NCI-H2107 treated with DMSO at 0.1 percent for 48 hours (cell line): ENCODE data around the gene FGF1.

Experiments
- DNase-seq: peaks from one replicate; lab custom pipeline; 2025; ENCODE audit not compliant: unreplicated experiment; lab: John Stamatoyannopoulos, UW

The FGF1 gene

DNA sequence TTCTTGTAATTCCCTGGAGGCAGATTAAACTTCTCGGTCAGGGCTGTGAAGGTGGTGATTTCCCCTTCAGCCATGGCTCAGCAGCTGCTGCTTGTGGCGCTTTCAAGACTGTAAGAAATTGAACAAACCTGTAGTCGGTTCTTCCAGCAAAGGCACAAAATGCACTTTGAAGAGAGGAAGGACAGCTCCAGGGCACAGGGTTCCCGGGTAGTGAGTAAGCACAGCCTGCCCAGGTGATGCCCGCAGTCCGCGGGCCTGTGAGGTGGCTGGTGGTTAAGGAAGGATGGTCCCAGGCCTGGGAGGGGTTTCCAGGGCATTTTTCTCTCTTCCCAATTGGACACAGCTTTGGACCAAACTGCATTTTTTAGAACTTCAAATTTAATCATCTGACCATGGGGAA is 71.8 kb downstream of the FGF1 start:
- DNase-seq, result no peak

DNA sequence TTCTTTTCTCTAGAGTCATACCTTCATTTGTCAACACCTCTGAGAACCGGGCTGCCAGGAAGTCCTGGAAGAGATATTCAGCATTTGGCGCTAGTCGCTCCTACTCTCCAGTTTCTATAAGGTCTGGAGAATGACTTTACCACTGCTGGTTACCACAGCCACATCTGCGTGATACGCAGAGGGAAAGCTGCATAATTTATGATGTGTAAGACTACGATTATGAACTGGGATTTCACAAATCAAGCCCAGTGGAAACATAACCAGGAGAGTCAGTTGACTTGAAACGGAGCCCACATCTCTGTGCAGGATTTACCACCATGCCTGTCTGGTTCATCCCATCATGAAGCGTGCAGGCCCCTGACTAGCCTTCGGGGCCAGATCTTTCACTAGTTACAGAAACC is 72.6 kb downstream of the FGF1 start:
- no peak for DNase-seq

DNA sequence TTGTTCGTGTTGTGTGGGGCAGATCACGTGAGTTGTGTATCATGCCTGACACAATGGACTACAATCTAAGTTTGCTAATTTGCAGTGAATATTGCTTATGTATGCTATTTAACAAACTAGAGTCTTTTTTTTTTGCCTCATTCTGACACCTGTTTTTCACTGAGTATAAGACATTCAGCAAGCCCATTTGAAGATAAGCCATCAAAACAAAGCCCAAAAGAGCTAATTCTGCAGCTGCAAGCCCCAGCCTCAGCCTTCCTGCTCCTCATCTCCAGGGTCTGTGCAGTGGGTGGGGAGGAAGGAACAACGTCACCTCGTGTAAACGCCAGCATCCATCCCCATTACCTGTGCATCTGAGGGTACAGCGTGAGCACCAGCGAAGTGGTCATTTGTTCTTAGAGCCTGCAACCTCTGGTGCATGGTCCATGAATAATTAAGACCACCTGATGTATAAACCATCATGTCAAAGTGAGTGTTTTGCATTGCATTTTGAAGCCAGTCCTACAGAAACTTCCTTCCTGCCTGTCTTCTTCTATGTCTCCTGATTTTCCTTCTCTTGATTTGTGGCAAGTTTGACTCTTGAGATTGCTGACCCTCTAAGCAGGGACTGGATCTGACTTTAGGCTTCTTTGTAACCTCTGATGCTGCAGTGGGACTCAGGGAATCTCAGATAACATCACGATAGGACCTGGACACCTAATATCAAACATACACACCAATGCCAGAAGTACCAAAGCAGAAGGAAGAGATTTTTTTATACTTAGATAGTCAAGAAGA is 73.2 kb downstream of the FGF1 start:
- no peak for DNase-seq

DNA sequence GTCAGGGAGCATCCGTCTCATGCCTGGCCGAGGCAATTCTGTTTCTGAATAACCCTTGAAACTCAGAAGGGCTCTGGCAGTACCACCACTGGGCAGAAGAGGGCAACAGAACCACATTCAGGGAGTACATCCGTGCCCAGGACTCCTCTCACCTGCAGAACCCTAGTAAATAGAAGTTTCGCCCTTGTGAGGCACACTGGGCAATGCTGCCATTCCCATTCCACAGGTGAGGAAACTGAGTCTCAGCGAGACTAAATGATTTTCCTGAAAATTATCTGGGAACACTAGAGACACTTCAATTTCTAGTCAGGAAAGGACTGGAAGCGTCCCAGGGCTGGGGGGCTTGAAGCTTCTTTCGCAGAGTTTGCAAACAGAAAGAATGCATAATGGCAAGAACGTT is 74.7 kb downstream of the FGF1 start:
- peak; percentile 59 for DNase-seq

DNA sequence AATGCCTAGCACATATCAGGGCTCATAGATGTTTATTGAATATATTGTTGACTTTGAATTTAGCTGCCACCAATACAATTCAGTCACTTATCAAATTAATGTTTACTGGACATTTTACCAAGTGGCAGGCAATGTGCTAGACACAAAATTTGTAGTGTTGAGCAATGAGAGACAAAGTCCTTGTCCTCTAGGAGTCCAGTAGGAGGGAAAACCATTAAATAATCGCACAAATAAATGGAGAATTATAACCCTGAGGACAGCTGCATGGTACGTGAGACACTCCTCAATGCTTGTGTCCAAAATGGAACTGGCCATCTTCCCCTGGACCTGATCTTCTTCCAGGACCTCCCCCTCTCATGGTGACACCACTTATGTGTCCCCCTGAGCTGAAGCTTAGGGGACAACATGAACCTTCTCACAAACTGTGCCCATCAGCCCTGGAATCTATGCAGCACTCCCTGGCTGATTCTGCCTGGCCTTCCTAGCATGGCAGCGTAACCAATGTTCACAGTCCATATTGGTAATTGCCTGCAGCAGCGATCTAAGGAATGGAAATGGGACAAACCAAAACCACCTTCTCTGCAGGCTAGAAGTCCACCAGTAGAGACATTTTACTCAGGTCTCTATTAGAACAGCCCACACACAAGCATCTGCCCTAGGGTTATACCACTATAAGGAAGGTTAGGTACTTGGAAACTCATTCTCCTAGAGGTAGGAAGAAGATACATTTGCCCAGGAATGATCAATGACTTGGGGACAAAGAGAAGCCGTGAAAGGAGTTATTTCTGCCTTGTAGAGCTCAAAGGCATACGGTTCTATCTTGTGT is 75.5 kb downstream of the FGF1 start:
- DNase-seq, result no peak

DNA sequence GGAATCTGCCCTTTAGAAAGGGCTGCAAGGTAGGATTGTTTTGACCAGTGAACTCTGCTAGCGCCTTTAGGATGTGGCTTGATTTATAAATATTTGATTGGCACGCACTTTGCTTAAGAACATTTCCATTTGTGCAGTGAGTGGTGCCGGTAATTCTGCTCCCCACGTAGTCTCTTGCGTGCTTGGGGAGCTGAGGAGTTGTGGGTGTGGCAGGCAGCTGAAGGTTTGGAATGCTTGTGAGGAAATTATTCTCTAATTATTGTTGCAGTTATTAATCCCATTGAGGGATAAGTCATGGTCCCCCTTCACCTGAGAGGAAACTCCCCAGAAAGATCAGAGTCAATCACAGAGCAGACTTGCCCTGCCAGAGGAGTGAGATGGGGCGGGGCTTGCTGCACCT is 76.7 kb downstream of the FGF1 start:
- no peak for DNase-seq

DNA sequence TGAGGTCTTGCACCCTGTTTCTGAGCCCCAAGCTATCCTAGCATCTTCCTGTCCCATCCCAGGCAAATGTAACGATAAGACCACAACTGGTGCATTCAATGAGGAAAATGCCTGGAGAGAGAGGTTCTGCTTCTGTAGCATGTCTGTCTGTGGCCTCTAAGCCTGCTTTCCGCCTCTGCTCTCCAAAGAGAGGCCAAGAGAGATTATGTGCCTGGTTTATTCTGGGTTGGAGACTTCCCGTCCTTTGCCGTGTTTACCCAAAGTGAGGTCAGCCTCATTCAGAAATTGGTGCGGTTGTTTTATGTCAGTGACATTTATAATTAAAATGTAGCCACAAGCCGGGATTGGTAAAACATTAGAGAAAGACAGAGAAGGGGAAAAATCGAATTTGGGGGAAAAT is 77.8 kb downstream of the FGF1 start:
- no peak for DNase-seq

DNA sequence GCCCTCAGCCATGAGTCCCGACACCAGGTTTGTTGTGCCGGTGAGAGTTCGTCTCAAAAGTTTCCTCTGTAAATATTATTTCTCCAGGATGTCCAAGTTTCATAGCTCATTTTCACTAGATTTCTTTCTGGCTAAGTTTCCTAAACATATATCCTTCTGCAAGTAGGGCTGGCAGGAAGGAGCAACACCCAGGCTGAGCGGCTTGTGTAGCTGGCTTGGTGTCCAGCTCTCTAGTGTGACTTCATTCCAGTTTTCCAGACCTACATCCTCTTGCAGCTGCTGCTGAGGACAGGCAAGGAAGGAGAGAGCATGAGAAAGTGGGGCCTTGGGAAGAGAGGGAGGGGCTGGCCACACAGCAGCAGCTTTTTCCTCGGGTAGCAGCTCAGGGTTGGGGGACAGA is 80.3 kb downstream of the FGF1 start:
- no peak for DNase-seq

DNA sequence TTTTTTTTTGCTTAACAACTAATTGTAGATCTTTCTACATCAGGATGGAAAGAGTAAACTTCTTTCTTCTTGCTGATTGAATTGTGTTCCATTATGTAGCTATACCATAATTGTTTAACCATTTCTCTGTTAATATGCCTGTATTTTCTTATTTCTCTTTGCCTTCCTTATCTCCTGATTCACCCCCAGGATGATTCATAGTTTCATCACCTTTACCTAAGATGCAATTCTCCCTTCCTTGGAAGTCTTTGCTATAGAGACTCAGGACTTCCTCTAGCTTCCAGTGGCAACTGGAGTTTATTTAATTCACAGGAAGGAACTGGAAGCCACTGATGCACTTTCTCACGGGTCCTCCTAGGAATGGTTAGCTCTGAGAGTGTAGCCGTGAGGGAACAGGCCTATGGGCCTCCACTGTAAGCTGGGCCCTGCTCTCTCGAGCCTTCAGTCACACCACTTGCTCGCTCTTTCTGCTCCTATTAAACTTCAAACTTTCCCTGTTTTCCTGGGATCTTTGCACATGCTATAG is 83.1 kb downstream of the FGF1 start:
- DNase-seq, result no peak

DNA sequence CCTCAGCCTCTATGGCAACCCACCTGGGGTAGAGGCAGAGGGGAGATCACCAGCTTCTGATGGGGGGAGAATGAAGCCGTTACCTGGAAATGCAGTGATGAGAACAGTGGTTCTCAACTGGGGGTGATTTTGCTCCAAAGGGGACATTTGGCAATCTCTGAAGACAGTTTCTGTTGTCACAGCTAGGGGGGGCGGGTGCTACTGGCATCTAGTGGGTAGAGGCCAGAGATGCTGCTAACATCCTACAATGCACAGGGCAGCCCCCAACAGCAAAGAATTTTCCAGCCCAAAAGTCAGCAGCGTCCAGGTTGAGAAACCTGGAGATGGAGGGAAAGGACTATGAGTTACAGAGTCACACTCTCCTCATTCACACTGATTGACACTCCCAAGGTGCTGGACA is 84.5 kb downstream of the FGF1 start:
- no peak for DNase-seq

DNA sequence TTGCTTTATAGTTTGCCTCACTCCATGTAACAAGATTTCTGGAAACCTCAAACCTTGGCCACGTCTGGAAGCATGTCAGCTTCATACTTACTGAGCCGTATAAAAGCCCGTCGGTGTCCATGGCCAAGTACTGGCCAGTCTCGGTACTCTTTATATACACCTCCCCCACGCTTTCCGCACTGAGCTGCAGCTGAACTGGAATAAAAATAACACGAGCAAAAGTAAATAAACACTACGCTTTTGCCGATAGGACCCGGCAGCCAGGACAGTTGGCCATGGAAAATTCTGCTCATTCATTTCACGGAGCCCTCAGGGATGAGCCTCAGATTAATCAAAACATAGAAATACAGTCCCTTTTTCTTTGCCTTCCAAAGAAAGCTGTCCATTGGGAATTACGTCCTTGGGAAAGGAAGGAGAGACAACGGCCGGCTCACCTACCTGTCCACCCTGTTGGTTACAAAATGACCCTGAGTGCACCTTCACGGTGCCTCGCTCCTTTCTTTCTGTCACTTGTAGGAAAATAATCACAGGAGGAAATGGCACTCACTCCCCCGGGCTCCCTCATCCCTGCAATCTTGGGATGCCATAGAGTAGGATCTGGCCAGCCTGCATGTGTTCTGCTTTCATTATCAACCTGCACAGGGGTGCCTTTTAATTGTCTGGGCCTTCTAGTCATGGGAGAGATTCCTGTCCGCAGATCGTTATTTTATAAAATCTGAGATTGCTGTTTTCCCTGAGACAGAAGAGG is 85.1 kb downstream of the FGF1 start:
- DNase-seq, result no peak

DNA sequence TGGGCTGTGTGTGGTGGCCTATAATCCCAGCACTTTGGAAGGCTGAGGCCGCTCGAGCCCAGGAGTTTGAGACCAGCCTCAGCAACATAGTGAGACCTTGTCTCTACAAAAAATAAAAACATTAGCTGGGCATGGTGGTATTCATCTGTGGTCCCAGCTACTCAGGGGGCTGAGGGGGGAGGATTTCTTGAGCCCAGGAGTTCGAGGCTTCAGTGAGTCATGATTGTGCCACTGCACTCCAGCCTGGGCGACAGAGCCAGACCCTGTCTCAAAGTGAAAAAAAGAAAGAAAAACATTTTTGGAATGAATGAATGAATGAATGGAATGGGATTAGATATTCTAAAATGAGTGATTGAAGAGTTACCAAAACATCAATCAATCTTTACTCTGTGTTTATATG is 85.8 kb downstream of the FGF1 start:
- no peak for DNase-seq

DNA sequence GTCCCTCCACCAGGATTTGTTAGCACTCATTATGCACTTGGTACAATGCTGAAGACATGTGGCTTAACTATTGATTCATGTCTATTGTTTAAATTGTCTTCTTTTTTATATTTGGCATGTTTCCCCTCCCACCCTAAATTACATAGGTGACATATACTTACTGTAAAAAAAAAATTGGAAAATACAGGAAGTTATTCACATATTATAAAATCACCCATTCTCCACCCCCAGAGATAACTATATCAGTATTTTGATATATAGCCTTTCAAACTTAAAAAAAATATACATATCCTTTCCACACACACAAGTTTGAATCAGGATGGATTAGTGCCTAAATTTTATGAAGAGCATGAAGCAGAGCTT is 87.6 kb downstream of the FGF1 start:
- DNase-seq, result no peak

DNA sequence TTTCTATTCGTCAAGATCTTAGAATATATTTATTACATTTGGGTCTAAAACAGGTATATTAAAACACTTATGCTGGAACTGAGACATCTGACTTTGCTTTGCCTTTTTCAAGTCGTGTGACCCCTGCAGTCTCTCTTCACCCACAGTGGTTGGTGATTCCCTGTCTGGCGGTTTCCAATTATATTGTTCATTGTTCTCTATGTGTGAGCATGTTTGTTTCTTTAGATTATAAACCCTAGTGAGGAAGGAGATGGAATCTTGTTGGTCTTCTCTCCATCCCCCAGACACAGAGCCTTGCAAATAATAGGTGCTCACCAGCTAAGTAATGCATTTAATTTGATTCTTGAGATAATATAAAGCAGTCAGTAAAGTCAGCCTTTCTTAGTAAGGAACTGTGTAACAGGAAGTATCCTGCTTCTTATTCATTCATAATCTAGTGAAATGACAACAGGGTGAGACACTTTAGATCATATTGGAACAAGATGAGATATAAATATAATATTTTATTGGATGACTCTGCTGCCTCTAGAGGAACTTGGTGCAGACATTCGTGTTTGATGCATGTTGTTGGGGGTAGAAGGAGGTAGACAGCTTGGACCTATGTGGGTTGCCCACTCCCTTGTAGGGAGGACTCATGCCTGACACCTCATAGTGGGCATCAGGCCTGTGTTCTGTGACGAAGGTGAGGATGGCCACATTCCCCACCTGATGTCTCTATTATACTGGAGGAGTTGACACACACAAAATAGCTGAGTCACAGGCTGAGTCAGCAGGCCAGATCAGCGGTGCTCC is 88.1 kb downstream of the FGF1 start:
- no peak for DNase-seq

DNA sequence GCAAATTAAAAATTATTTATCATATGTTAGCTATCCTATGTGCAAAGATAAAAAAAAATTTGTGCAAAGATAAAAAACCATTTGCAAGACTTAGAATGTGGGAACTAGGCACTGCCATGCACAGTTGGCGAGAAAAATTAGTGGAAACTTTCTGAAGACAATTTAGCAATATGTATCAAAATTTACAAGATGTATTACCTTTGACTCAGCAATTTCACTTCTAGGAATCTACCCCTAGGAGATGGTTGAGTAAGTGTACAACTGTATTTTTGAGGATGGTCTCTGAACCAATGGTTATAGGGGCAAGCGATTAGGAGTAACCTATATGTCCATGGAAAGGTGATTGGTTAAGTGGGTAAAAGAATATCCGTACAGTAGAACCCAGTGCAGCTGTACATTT is 88.9 kb downstream of the FGF1 start:
- no peak for DNase-seq

DNA sequence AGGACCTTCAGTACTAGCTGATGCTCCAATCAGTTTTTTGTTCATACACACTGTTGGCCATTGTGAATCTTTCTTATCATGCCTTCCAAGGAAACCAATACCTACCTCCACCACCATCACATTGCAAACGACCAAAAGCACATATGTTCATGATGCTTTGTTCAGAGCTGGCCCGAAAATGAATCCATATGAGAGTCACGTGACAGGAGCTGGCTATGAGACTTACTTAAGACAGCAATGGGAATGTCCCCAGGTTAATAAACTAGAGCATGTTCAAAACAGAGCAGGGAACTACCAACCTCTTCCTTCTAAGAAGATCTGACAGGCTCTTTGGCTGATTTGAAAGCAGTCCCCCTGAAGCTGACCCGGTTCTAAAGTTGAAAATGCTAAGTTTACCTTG is 93.5 kb downstream of the FGF1 start:
- no peak for DNase-seq

DNA sequence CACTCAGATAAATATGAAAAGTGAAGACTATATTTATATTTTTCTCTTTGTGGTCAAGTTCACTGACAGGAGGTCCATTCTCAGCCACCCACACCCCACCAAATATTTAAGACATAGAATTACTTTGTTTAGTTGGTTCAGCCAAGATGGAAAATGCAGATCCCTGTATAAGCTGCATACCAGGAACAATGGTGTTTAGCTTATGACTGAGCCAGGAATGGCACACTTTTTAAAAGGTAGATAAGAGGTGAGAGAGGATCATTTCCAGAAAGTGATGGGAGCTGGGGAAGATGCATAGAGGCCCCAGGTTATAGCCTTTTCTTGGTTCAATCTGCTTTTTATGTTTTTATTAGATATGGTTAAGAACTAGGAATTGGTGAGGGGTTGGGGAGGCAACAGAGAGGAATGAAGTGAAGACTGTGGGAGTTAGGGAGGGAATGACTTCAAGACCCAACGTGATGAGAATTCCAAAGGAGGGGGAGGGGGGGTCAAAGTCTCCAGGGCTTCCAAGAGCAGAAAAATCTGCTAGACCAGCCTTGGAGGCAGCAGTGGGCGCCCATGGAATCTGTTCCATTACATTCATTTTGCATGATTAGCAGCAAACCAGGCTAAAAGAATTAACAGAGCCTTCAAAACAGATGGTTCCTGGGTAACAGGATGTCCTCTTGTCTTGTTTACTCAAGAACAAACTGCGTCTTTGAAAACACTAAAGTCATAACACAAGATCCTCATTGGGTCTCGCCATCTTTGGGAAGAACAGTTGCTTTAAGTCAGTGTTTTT is 95.2 kb downstream of the FGF1 start:
- no peak for DNase-seq

DNA sequence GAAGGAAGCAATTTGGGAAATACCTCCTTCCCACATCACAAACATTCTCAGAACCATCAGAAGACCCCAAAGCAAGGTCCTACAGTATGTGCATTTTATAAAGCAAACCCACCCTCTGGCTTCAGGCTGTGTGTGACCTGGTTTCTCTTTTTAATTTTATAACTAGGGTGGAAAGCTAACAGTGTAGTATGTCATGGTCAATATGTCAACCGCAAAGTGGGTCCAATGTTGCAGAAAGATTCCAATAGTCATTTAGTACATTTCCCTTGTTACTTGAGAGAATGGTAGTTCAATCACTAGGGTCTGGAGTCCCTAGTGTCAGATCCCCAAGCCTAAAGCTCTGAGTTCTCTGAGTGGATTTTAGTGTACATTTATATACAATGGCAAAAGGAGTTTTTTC is 96.2 kb downstream of the FGF1 start:
- DNase-seq, result no peak

DNA sequence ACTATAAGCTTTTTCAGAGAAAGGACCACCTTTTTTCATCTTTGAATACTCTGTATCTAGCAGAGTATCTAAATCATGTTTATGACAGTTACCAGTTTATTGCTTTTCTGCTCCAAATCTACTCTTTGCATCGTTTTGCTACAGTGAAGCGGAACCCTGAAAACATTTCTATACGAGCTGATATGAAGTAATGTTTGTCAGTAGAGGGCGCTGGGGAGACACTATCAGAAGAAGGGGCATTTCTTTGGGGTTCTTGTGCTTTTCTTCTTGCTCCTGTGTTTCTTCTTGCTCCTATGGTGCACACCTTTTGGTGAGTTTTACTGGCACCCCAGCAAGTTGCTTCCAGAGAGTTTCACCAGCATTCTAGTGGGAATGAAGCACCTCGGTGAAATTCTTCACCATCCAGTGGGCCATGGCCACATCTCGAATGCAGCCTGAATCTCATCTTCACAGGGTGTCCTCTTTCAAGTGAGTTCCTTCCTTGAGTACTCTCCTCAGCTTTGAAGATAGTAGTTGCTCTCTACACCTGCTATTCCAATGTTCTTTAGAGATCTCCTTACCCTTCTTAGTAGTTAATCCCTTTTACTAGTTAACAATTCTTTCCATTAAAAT is 98.4 kb downstream of the FGF1 start:
- DNase-seq, result no peak

DNA sequence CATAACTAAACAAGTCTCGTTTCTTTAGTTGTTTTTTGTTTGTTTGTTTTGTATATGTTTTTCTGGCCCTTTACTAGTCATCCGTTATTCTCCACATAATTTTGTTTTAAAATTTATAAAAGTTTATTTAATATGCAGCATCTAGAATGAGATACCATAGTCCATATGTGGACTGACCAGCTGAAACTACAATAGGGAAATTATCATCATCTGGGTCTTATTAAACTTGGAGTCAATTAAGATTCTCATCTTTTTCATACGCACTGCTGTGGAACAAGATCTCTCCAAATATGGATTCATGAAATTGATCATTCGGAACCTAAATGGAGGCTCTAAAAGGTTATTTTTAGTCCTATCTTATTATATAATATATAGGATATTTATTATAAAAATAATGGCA is 99.3 kb downstream of the FGF1 start:
- no peak for DNase-seq
